Heart right ventricle (tissue), 16 donors: ENCODE measurements around the gene FLOT2. TPM values are rescaled to one million over a fixed set of nuclear protein-coding genes. Genes with fewer than 3 reads are reported as not detected.

ENCODE experiments used
- ATAC-seq, 8 donors: fragments of 200-7000 bp; cut with Tn5 transposase; one replicate each; pipeline ENCODE4 v1.9.1; 2020; ENCODE audit warnings: mild to moderate bottlenecking in 8 of 8, moderate library complexity in 8 of 8, moderate number of reproducible peaks in 1 of 8
- DNase-seq, 2 donors: peaks; one replicate each; pipeline ENCODE4 v3.0.0-alpha.2; 2020
- H3K27ac ChIP-seq, 10 donors: fragments of 200-600 bp; sonication (generic) in 2 of 10; one replicate each; pipeline versions ENCODE4 v1.5.0 to v1.8.0; 2020 to 2022; ENCODE audit warnings: mild to moderate bottlenecking in 3 of 10
- H3K27me3 ChIP-seq, 7 donors: fragments of 200-600 bp; one replicate each; pipeline ENCODE4 v1.8.0; 2021 to 2022; ENCODE audit warnings: mild to moderate bottlenecking in 2 of 7
- H3K36me3 ChIP-seq, 9 donors: fragments of 200-600 bp; sonication (generic) in 1 of 9; one replicate each; pipeline versions ENCODE4 v1.5.0 to v1.8.0; 2020 to 2022; ENCODE audit warnings: mild to moderate bottlenecking in 2 of 9
- H3K4me1 ChIP-seq, 9 donors: fragments of 200-600 bp; sonication (generic) in 1 of 9; one replicate each; pipeline versions ENCODE4 v1.5.0 to v1.8.0; 2020 to 2022; ENCODE audit warnings: mild to moderate bottlenecking in 4 of 9
- H3K4me3 ChIP-seq, 10 donors: fragments of 200-600 bp; sonication (generic) in 2 of 10; one replicate each; pipeline versions ENCODE4 v1.5.0 to v1.8.0; 2020 to 2022; ENCODE audit warnings: mild to moderate bottlenecking in 7 of 10, moderate library complexity in 2 of 10
- H3K9me3 ChIP-seq, 11 donors: fragments of 200-600 bp in 10 of 11; sonication (generic) in 2 of 11; one replicate each; pipeline versions ENCODE4 v1.5.0 to v1.8.0; 2013 to 2022; ENCODE audit warnings: mild to moderate bottlenecking in 2 of 11, control low read depth in 1 of 11, moderate library complexity in 1 of 11
- WGBS, 2 donors: extraction: QIAGEN DNeasy Blood & Tissue Kit; methylation state at CpG; one replicate each; pipeline ENCODE4 v1.1.7; 2013; ENCODE audit warnings: inconsistent platforms in 1 of 2; 5-methylcytosine and 5-hydroxymethylcytosine counted together
- intact Hi-C, 10 donors: fragments of 100-400 bp; cut with DNase I; formaldehyde crosslinking; loops; one replicate each; pipeline versions ENCODE4 v1.11.1 to v1.14.2; 2022
- polyA plus RNA-seq, 2 donors: library from polyadenylated mRNA; stranded (reverse); fragments of 200-250 nt; gene quantifications; one replicate each; pipeline ENCODE4 v1.2.3, GENCODE V29; 2013
- total RNA-seq, 10 donors: library from RNA; stranded (reverse); fragmentation: NEBNext Ultra II Directional in 3 of 10; extraction: Animal tissue kit (Norgen Biotek cat#: 25700) in 3 of 10; gene quantifications; one replicate each; pipeline versions ENCODE4 v1.2.1 to v1.2.4, GENCODE V29; 2021 to 2023
- TF ChIP-seq, protein P1 (sequence below), 9 donors: fragments of 200-600 bp; sonication (generic) in 2 of 9; IDR thresholded peaks; one replicate each; pipeline versions ENCODE4 v1.5.0 to v1.8.0; 2021 to 2022; ENCODE audit warnings: antibody characterized with exemption in 9 of 9, mild to moderate bottlenecking in 5 of 9, moderate library complexity in 1 of 9
- donor health status: Arrhythmogenic right ventricular cardiomyopathy.
- donor health status: ischemic (EF 13 %, LVEDD 7.1; RV severe dilation, severe dysfunction).
- donor health status: healthy with polysubstance abuse.
- donor health status: DM: no; HTN: yes; CAD: no.
- donor health status: DM: no; HTN: no; CAD: no.
- donor health status: ischemic (EF 25% LVEDD 6.9; RV normal size, moderate dysfunction).
- donor health status: ischemic (EF 25% LVEDD 5.7; RV mildly dilated, moderate dysfunction).
- donor health status: healthy.
- donor health status: DM: yes; HTN: yes; CAD: no.
- donor health status: Ischemic cardiomyopathy.
- donor health status: ischemic (EF 35%, LVEDD 5.7; RV mildly dilated, moderate dysfunction).
- donor health status: nonischemic (EF 11% LVEDD 7.7; RV severe dilation, severe dysfunction).
- donor health status: DM: yes; HTN: yes; CAD: no.
- donor health status: PGD.
- donor health status: ischemic (EF 29% LVEDD 5.4; RV normal size, mild dysfunction).
- donor health status: nonischemic (EF 23%, LVEDD 6.1; RV moderate dilation, normal function).

FLOT2 gene
- total and polyA plus RNA-seq, 12 donors: 38.3 to 159 (median 88.8) TPM

DNA sequence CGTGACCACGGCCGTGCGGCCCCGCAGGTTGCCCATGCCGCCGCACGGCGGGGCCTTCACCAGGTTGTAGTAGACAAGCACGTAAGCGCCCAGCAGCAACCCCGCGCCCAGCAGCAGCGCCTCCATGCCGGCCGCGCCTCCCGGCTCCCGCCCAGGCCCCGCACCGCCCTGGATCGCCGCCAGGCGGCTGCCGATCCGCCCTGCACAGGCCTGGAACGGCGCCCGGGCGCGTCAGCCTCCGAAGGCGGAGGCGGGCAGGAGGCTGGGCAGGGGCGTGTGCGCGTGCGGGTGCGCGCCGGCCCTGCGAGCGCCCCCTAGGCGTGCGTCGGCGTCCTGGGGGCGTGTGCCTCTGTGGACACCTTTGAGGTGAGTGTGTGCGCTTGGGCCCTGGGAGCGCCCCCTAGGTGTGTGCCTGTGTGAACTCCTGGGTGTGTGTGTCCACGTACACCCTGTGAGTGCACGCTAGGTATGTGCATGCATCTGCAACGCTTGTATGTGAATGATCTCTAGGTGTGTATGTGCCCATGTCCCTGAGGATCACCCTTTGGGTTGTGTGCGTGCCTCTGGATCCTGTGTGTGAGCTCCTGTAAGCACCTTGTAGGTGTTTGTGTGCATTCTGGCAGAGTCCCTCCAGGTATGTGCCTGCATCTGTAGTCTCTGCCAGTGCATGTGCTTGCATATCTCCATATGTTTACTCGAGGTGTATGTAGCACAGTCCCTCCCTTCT, 5.4 kb upstream of the FLOT2 start, which contains the start of gene DHRS13:
Gene DHRS13, minus strand, starts transcription at position 261 of the 727 bp plus-strand sequence. Its CDS starts 135 bp downstream, at position 126.
- intact Hi-C loops: loop anchor here in 7 of 10 donors (5.0 to 10.0 kb wide), 7 partner anchors 34 to 176 kb away; partner anchors contain the start of genes ERAL1 (in 1 of the 7), NEK8 (in 1 of the 7) and TLCD1 (in 1 of the 7)
- Histone ChIP-seq H3K27me3 (no peaks in the 10 kb centered on the region), H3K9me3 (no peaks in the 10 kb centered on the region), H3K4me3 (peak within 1 kb of the TSS; percentile 19 to 83 (median 73)), H3K4me1 (peaks cover 6 to 49% (median 22%) of the 10 kb centered on the region in 9 donors), H3K36me3 (peaks cover 0 to 29% (median 24%) of the 10 kb centered on the region in 9 donors), H3K27ac (peak within 1 kb of the TSS; percentile 48 to 88 (median 78))
- ATAC-seq (peak; percentile 89 to 94 (median 92)), DNase-seq (peak; percentile 85 to 93)
- WGBS, 2 donors: 1% methylated on average over 46 to 55 of the region's 55 CpGs
- TF ChIP-seq, protein P1, sequence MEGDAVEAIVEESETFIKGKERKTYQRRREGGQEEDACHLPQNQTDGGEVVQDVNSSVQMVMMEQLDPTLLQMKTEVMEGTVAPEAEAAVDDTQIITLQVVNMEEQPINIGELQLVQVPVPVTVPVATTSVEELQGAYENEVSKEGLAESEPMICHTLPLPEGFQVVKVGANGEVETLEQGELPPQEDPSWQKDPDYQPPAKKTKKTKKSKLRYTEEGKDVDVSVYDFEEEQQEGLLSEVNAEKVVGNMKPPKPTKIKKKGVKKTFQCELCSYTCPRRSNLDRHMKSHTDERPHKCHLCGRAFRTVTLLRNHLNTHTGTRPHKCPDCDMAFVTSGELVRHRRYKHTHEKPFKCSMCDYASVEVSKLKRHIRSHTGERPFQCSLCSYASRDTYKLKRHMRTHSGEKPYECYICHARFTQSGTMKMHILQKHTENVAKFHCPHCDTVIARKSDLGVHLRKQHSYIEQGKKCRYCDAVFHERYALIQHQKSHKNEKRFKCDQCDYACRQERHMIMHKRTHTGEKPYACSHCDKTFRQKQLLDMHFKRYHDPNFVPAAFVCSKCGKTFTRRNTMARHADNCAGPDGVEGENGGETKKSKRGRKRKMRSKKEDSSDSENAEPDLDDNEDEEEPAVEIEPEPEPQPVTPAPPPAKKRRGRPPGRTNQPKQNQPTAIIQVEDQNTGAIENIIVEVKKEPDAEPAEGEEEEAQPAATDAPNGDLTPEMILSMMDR (IDR thresholded peaks at IDR 0.05): peak; percentile 62 to 94 (median 86)

DNA sequence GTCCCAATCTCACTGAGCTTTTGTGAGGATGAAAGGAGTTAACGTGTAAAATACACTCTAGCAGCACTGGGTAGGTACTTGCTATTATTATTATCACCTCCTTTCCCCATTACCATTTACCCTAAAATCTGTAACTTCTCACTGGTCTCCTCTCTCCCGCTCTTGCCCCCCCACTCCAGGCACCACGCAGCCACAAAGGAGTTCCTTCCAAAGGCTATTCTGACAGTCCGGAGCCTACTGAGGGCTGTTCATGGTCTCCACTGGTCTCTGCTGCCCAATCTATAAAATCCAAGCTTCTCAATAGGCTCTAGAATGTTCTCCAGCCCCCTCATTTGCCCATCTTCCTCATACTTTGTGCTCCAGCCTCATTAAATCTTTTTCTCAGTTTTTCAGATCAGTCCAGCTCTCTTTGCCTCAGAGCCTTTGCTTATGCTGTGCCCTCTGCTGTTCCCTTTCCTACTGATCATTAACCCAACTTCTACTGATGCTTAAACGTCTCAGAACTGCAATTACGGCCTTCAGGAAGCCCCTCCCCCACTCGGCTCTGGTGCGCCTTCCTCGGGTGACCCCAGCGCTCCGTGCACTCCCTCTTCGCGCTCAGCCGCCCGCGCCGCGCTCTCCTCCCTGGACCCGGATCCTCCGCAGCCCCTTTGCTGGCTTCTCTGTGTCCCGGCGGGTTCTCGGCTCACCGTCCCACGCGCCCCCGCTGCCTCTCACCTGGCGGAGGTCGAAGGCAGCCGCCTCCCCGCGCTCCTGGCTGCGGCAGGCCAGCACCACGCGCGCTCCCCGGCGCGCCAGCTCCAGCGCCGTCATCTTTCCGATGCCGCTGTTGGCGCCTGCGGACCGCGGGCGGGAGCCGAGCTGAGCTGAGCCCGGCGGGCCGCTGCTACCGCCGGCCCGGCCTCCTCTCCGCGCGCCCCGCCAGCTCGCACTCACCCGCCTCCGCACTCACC, 4.6 kb upstream of the FLOT2 start:
- WGBS, 2 donors: 6% methylated on average over 61 to 62 of the region's 62 CpGs
- Histone ChIP-seq H3K27me3 (no peaks in the 10 kb centered on the region), H3K36me3 (peaks cover 0 to 20% (median 18%) of the 10 kb centered on the region in 9 donors), H3K4me1 (peaks cover 4 to 44% (median 17%) of the 10 kb centered on the region in 9 donors), H3K9me3 (no peaks in the 10 kb centered on the region), H3K4me3 (peak overlapping the region; percentile 19 to 83 (median 73)), H3K27ac (peak overlapping the region; percentile 48 to 88 (median 78))
- TF ChIP-seq, protein P1 (IDR thresholded peaks at IDR 0.05): no peak
- intact Hi-C loops: loop anchor here in 7 of 10 donors (5.0 to 10.0 kb wide), 7 partner anchors 35 to 175 kb away; partner anchors contain the start of genes ERAL1 (in 1 of the 7), NEK8 (in 1 of the 7) and TLCD1 (in 1 of the 7)
- ATAC-seq (peak; percentile 14 to 54 (median 45)), DNase-seq (peak in 1 of 2 donors; percentile 52)

DNA sequence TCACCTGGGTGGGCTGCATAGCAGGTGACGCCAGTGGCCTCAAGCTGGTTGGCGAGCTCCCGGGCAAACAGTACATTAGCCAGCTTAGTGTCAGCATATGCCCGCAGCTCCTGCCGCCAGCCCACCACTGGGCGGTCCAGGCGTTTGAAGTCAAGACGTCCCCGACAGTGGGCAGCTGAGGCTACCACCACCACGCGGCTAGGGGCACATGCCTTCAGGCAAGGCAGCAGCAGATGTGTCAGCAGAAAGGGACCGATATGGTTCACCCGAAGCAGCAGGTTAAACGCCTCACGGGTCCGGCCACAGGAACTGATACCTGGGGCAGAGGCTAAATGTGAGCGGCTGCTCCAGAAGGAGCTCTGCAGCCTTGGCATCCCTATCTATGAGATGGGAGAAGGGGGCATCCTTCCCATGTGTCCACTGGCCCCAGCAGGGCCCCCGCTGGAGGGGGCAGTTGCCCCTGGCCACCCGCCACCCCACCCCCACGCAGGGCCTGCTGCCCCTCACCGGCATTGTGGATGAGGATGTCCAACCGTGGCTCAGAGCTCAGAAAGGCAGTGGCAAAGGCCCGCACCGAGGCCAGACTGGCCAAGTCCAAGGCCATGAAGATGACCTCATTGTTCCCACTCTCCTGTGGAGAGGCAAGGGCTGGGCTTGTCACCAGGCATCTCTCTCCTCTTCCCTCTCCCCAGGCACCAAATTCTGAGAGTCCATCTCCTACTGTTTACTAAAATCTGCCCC, 3.6 kb upstream of the FLOT2 start:
- Histone ChIP-seq H3K27me3 (no peaks in the 10 kb centered on the region), H3K4me1 (peaks cover 5 to 45% (median 23%) of the 10 kb centered on the region in 9 donors), H3K36me3 (peaks cover 0 to 10% (median 8%) of the 10 kb centered on the region in 9 donors), H3K27ac (peak overlapping the region in 1 of 10 donors; percentile 88), H3K4me3 (peak overlapping the region in 2 of 10 donors; percentile 65 to 80), H3K9me3 (no peaks in the 10 kb centered on the region)
- ATAC-seq (no peak), DNase-seq (no peak)
- TF ChIP-seq, protein P1 (IDR thresholded peaks at IDR 0.05): no peak
- intact Hi-C loops: loop anchor here in 7 of 10 donors (5.0 to 10.0 kb wide), 7 partner anchors 36 to 174 kb away; partner anchors contain the start of genes ERAL1 (in 1 of the 7), NEK8 (in 1 of the 7) and TLCD1 (in 1 of the 7)
- 93 to 96% methylated on average over 24 of the region's 24 CpGs for WGBS, 2 donors
